ENCODE data around the gene C1orf174.

GRCh38 chr1:3857791-3858129 is 42.3 kb downstream of the C1orf174 start:
- TF ChIP-seq CTCF (IDR thresholded peaks at IDR 0.05) (no peak), POLR2A (IDR thresholded peaks at IDR 0.05) (no peak)
